Raji (cell line): Measurements from ENCODE around the gene ABCA12.

Source experiments
- POLR2A ChIP-seq: IDR thresholded peaks from 2 replicates; pipeline ENCODE4 v1.6.1; 2011; ENCODE audit warnings: low read depth, low read length, control low read depth; ENCODE audit not compliant: insufficient read depth

ABCA12 gene

DNA sequence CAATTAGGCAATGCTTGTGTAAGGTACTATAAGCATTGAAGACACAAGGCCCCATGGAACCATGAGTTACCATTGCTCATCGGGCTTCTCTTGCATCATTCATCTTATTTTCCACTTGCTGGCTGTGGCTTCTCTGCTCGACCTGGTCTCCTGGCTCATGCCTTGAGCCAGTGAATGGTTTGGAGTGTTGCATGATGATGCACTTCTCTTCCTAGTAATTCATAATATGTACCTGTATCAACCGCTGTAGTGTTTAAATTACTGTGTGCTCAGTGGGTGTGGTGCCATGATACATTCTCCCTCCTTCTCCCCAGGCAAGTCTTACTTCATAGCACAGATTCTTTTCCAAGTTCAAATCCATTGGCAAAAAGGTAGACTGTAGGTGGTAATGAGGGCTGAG lies 66.8 kb downstream of the ABCA12 start:
- no peak for TF ChIP-seq POLR2A

DNA sequence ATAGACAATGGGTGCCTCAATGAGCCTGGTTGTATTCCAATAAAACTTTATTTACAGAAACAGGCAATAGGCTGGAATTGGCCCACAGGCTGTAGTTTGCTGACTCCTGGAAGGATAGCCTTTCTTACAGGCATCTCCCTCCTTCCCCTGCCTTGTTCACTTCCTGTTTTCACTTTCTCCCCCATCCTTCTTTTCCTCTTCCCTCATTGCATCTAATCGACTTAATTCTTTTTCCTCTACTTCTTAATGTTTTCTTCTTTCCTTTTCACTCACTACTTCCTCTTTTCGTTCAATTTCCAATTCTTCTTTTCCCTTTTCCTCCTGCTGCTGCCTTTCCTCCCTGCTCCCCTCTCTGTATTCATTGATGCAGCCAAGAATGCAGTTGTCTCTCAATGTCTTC lies 70.0 kb downstream of the ABCA12 start:
- no peak for TF ChIP-seq POLR2A

DNA sequence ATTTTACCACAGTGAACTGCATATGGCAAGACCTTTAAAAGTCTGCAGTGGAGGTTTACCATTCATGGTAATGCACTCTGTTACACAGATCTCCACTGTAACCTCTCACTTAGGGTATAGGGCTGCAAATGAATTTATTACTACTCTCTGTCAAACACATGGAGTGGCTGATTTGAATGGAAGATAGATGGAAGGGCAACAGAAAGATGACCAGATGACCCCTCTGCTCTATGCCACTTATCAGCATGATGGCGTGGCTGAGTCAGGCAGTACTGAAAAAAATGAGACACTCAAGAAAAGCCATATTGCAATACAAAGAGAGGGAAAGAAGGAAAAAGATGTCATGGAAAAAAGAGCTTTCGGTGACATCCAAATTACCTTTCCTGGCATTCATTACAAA lies 72.3 kb downstream of the ABCA12 start:
- no peak for TF ChIP-seq POLR2A

DNA sequence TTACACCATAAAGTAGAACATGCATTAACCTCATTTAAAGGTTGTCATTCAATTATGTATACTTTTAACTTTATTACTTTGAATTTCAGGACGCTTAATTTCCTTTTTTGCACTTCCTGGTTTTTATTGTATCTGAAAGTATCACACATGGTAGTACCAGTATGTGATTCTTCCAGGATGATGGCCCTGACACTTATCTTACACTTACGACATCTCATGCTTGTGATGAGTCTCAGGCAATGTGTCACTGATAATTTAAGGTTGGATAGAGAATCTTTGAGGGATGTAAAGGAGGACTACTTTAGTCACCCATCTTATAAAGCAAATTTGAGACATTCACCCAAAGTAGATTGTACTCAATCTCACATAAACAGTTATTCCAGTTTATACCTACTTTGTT lies 74.9 kb downstream of the ABCA12 start:
- TF ChIP-seq POLR2A: no peak

DNA sequence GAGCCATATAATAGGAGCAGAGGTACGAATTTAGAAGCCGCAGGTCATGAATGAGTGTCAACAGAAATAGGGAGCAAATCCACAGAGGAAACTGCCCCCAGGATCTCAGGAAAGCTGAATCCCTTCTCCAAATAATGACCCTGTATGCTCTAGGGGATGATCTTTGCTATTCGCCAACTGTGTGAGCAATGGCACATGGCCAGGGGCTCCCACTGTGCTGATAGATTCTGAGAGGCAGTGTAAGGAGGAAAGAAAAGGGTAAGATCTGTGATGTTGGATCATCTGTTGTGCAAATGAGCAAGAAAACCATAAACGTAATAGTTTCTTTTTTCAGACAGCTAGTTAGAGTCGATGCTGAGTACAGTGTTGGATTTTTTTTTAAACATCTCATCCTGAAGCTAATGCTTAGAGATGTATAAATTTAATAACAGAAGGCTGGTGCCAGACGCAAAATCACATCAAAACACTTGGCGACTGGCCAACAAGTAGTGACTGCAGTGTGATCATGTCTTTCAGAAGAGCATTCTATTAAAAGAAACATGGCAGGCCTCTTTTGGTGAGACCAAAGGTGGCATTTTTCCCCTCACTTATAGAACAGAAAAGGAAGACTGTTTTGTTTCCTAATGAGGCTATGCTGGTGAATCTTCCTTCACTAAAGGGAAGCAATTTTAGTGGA lies 77.4 kb downstream of the ABCA12 start:
- no peak for TF ChIP-seq POLR2A

DNA sequence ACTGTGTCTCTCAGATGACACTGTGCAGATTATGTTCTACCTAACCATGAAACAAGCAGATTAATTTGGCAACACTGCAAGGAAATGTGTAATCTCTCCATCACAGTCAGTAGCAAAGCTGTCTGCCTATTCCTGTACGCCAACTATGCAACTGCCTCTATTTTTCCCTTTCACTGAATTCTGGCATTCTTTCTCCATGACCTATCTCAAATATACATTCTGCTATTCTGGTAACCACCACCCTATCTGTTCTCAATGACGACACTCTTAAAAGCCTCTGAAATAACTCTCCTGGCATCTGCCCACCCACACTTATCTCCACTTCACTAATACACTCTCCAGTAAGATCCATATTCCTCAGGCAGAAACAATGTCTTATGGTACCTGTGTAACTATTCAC lies 78.7 kb downstream of the ABCA12 start:
- no peak for TF ChIP-seq POLR2A

DNA sequence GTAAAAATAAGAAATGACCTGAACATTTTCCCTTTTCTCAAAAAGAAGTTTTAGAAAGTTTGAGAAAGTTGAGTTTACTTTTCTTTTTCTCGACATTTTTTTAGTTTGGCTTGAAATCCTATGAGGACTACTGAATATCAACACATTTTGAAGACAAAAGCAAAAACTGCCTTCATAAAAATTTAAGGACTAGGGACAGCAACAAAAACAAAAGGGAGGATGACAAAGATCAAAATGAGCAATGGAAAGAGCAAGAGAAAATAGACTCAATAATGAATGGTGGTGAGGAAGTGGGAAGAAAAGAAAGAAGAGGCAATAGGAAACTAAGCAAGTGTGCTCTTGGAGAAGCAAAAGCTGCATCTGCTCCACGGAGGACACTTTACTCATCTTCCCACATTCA lies 82.5 kb downstream of the ABCA12 start:
- no peak for TF ChIP-seq POLR2A

DNA sequence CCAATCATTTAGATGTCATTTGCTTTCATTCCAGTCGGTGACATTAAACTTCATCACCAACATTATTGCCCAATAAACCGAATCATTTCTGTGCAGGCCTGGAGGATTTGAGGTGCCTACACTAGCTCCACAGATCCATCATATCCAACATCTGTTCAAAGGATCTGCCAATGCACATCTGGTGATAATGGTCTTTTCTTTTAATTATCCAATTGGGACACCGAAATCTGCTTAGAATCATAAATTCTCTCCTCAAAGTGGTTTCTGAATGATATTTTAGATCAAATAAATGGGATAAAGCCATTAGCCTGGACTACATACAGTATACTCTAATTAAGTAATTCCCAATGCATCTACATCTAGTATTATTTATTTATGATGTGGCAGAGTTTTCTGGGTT lies 85.6 kb downstream of the ABCA12 start:
- no peak for TF ChIP-seq POLR2A

DNA sequence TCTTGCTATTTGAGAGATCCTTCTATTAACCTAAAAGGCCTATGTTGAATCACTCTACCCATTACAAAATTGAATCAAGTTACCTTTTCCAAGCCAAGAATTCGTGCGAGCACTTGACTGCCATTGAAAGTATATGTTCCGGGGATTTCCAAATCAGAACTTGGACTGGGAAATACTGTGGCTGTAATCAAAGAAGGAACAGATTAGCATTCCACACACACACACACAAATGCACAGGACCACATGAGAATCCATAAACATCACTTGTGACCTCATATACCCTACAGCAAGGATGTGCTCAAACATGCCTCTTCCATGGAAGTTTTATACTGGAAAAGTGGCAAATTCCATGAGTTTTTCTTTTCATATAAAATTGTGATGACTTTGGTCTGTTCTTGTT lies 86.0 kb downstream of the ABCA12 start:
- no peak for TF ChIP-seq POLR2A

DNA sequence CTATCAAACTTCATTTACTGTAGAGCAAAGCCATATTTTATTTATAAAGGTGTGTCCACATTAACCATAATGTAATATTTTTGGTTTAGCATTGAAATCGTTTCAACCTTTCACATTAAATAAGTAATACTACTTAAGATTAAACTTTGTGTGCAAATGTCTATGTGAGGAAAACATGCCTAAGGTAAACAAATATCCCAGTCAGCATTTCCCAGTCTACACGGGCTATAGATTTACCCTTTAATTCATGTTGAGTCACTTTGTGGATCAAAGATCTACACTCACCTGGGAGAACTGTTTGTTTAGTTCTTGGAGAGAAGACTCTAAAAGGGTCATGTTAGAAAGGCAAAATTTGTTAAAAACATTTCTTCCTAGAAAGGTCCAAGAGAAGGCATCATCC lies 89.1 kb downstream of the ABCA12 start:
- no peak for TF ChIP-seq POLR2A

DNA sequence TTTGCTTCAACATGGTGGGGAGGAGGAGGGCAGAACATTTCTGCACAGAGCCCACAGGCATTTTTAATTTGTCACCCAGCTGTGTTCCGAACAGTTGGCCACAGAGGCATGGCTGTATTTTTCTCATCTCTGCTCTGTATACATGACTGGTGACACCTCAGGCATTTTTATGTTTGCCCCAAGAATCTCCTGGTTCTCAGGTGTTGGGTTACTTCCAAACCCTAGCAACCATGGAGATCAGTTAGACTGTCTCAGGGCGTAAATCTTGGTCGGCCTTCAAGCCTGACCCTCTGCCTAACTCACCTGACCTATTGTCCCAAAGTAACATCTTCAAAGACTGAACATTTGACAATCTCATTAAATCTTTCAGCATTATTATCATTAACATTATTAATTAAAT lies 100.0 kb downstream of the ABCA12 start:
- TF ChIP-seq POLR2A: no peak

DNA sequence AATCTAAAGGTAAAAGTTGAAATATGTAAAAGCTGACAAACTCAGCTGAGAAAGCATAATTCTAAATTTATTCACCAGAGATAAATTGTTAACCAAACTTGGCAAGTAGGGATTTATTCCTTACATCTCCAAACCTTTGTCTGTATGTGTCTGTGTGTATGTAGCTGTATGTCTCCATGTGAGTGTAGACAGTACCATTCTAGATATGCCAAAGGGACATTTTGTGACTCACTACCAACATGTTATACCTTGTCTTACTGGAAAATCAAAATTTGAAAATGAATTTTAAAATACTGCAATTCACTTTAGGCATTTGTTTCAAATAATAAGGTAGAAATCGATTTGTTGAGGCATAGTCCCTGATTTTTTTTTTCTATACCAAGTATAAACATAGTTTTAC lies 102.1 kb downstream of the ABCA12 start:
- TF ChIP-seq POLR2A: no peak

DNA sequence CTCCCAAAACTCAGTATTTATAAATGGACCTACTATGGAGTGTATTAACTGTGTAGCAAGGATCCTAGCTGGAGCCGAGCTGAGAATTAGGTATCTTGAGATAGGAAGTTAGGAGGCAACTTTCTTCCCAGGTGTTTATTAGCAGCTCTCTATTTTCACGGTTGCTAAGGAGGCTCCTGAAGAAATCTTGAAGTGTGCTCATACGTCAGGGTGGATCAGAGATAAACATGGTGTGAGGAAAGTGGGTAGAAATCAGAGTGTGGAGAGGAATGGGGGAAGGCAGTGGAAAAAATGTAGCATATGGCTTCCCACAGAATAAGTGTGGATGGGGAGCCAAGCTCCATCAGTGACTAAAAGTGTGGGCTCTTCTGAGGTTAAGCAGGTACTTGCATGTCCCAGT lies 104.3 kb downstream of the ABCA12 start:
- no peak for TF ChIP-seq POLR2A

DNA sequence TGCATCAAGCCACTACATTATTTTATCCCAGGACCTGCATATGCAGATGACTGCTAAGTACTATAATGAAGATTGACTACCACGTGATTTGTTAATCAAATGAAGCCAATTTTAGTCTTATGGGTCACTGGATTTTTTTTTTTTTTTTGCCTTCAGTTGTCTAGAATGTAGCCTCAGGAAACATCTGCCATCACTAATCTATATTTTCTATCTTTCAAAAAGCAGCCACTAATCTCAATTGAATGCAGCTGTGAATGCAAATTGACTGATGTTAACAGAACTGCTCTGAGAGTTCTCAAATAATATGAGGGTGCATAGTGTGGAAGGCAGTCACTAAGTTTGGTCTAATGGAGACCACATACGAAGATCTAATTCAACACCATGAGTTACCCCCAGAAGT lies 106.3 kb downstream of the ABCA12 start:
- no peak for TF ChIP-seq POLR2A

DNA sequence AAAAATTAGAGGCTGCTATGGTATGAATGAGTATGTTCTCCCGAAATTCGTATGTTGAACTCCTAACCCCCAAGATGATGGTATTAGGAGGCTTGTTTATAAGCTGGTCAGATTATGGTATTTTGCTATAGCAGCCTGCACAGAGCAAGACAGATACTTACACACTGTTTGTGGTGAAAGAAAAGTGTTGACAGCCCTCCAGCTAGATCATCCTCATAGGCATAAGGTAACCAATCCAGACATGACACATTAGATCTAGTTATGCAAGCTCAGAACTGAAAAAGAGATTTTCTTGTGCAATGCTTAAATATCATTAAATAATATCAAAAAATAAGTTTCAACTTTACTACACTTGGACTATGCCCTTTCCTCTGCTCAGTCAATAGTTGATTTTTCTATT lies 107.1 kb downstream of the ABCA12 start:
- no peak for TF ChIP-seq POLR2A

DNA sequence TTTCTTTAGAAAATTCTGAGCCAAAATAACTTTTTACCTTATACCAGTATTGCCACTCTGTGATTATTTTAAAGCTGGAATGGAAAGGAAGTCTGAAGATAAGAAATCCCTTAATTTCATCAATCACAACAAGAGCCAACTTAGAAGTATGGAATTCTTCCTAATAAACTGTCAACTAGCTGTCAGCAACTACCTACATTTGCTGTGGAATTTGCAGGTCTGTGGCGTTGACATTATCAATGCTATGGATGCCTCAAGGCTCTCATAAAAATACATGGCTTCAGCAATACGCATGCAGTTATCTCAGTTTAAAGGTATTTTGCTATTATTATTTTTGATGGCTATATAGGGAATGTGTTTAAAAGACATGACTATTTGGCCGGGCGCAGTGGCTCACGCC lies 108.5 kb downstream of the ABCA12 start:
- no peak for TF ChIP-seq POLR2A

DNA sequence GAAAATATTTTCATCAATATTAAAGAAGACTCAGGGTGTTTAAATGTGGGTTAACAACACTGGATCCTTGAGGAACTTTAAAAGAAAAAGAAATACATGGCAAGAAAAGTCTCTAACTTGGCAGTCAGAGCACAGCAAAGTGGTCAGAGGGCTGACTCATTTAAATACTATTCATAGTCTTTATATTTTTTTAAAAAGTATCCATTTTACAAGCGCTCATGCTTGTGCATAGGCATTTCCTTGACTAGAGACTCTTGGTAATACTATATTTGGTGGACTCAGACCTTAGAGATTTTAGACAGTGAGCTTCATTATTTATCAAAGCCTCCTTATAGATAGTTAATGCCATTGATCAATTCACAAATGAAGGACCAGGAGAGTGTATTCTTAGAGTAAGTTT lies 110.2 kb downstream of the ABCA12 start:
- no peak for TF ChIP-seq POLR2A
